ENCODE results near the gene WDR12. TPM values are rescaled to one million over a fixed set of nuclear protein-coding genes. Genes with fewer than 3 reads are reported as not detected.

WDR12 gene
- total RNA-seq, 2 experiments from 2014 or later: 35.1 to 42.3 TPM

Other genes with a start within 250 kb of the WDR12 start
- gene ICA1L, start 39.9 kb downstream of the WDR12 start, total RNA-seq: 1 to 10 TPM; 4.5 to 5.8 TPM
- gene CARF, start 602 bp upstream of the WDR12 start, total RNA-seq: 10 to 100 TPM; 14.6 to 16.9 TPM
- gene NBEAL1, start 103.2 kb upstream of the WDR12 start, total RNA-seq: 10 to 100 TPM; 19.6 to 20.2 TPM

Measured in activated naive CD8-positive, alpha-beta T cell treated with anti-CD3 and anti-CD28 coated beads, Interleukin-2, amount 10 ng/mL, durations not matched to agents 7 days and 5 days (primary cell).